Gastroesophageal sphincter (tissue), 4 donors: Measurements from ENCODE around the gene BRCC3. TPM values are rescaled to one million over a fixed set of nuclear protein-coding genes. Genes with fewer than 3 reads are reported as not detected.

ENCODE experiments used
- ATAC-seq: fragments of 150-250 bp; one replicate; pipeline ENCODE4 v1.9.1; 2016; ENCODE audit warnings: mild to moderate bottlenecking, moderate library complexity
- H3K27ac ChIP-seq, 4 donors: fragments of 200-600 bp; sonication (generic) in 3 of 4; 1 replicate in 3 of 4; 2 replicates in 1 of 4; pipeline ENCODE4 v1.5.1; 2016 to 2019
- H3K27me3 ChIP-seq: fragments of 200-600 bp; sonication (generic); one replicate; pipeline ENCODE4 v1.5.1; 2019
- H3K36me3 ChIP-seq, 2 donors: fragments of 200-600 bp; sonication (generic); one replicate each; pipeline ENCODE4 v1.5.1; 2019; ENCODE audit warnings: control low read depth in 1 of 2
- H3K4me1 ChIP-seq, 3 donors: fragments of 200-600 bp; sonication (generic); 1 replicate in 2 of 3; 2 replicates in 1 of 3; pipeline ENCODE4 v1.5.1; 2016 to 2019; ENCODE audit warnings: control low read depth in 2 of 3
- H3K4me3 ChIP-seq, 2 donors: fragments of 200-600 bp; sonication (generic); one replicate each; pipeline ENCODE4 v1.5.1; 2019; ENCODE audit warnings: mild to moderate bottlenecking in 1 of 2, moderate library complexity in 1 of 2
- H3K9me3 ChIP-seq, 3 donors: fragments of 200-600 bp; sonication (generic); one replicate each; pipeline ENCODE4 v1.5.1; 2017 to 2019; ENCODE audit warnings: control low read depth in 2 of 3
- EP300 ChIP-seq: sonication (generic); formaldehyde crosslinking; IDR thresholded peaks from one replicate; pipeline ENCODE4 v1.6.1; 2017; ENCODE audit warnings: antibody characterized with exemption, mild to moderate bottlenecking
- POLR2A ChIP-seq, 2 donors: fragments of 450-650 bp; IDR thresholded peaks; one replicate each; pipeline ENCODE4 v1.6.1; 2017; ENCODE audit warnings: antibody characterized with exemption in 2 of 2, mild to moderate bottlenecking in 2 of 2, moderate library complexity in 1 of 2
- POLR2AphosphoS5 ChIP-seq: sonication (generic); formaldehyde crosslinking; IDR thresholded peaks from one replicate; pipeline ENCODE4 v1.6.1; 2017; ENCODE audit warnings: antibody characterized with exemption
- WGBS, 2 donors: methylation state at CpG; one replicate each; pipeline ENCODE4 v1.1.5; 2018; ENCODE audit warnings: low coverage in 1 of 2; 5-methylcytosine and 5-hydroxymethylcytosine counted together
- total RNA-seq, 4 donors: library from RNA; depleted of rRNA; stranded (reverse); fragments of >200 nt; gene quantifications; one replicate each; pipeline ENCODE4 v1.1.0, GENCODE V29; 2016
- TF ChIP-seq, protein P1 (sequence below), 4 experiments: fragments of 200-600 bp in 2 of 4; fragments of 450-650 bp in 2 of 4; sonication (generic) in 1 of 4; IDR thresholded peaks; one replicate each; pipeline ENCODE4 v1.5.1; 2017 to 2019; ENCODE audit warnings: antibody characterized with exemption in 4 of 4, mild to moderate bottlenecking in 2 of 4, moderate library complexity in 2 of 4

BRCC3 gene
- total RNA-seq = 10 to 100 TPM; 12.3 to 18.6 (median 15.0) TPM

DNA sequence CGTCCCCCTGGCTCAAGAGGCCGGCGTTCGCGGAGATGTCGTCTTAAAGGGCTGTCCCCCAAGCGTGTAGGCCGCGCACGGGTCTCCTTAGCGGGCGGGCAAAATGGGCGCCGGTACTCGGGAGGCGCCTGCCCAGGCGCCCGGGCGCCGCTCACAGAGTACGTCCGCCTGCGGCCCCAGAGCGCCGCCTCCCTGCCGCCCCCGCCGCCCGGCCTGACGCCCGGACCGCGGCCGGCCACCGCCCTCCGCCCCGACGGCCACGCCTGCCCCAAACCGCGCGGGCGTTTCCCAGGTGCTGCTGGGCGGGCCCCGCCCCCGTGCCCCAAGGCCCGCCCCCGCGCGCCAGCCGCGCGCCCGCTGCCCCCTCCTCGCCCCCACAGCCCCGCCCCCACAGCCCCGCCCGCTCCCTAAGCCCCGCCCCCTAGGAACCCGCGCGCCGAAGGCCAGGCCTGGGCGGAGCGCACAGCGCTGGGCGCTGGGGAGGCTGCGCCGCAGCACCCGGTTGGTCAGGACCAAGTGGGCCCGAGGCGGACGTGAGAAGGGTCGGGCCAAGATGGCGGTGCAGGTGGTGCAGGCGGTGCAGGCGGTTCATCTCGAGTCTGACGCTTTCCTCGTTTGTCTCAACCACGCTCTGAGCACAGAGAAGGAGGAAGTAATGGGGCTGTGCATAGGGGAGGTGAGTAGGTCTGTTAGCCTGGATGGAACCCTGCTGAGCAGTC, at the start of gene BRCC3, which contains the start of the genes CMC4 and MTCP1:
TSS of gene BRCC3 (plus strand) at position 534 of the 719 bp plus-strand sequence. CDS start at position 554, 20 bp downstream.
TSS of gene CMC4 (minus strand) at position 162 of the 719 bp plus-strand sequence. CDS start 7,113 bp downstream, outside the sequence.
TSS of gene MTCP1 (minus strand) at position 162 of the 719 bp plus-strand sequence. CDS start 5,126 bp downstream, outside the sequence.
- TF ChIP-seq POLR2A (IDR thresholded peaks at IDR 0.05) (peak; percentile 61 to 68), EP300 (no peak), POLR2AphosphoS5 (peak; percentile 53)
- TF ChIP-seq, protein P1, sequence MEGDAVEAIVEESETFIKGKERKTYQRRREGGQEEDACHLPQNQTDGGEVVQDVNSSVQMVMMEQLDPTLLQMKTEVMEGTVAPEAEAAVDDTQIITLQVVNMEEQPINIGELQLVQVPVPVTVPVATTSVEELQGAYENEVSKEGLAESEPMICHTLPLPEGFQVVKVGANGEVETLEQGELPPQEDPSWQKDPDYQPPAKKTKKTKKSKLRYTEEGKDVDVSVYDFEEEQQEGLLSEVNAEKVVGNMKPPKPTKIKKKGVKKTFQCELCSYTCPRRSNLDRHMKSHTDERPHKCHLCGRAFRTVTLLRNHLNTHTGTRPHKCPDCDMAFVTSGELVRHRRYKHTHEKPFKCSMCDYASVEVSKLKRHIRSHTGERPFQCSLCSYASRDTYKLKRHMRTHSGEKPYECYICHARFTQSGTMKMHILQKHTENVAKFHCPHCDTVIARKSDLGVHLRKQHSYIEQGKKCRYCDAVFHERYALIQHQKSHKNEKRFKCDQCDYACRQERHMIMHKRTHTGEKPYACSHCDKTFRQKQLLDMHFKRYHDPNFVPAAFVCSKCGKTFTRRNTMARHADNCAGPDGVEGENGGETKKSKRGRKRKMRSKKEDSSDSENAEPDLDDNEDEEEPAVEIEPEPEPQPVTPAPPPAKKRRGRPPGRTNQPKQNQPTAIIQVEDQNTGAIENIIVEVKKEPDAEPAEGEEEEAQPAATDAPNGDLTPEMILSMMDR (IDR thresholded peaks at IDR 0.05) = peak in 1 of 4 experiments; percentile 8
- H3K27me3 ChIP-seq = no peaks in the 10 kb centered on the region
- WGBS, 2 donors = no CpG with 5 or more reads among the region's 81 CpGs
- H3K9me3 ChIP-seq = no peaks in the 10 kb centered on the region
- ATAC-seq = peak; percentile 95
- peaks cover 0 to 10% of the 10 kb centered on the region in 2 donors for H3K36me3 ChIP-seq
- peak within 1 kb of the TSS; percentile 74 to 99 (median 90) for H3K27ac ChIP-seq
- peak within 1 kb of the TSS; percentile 64 to 99 for H3K4me3 ChIP-seq
- peaks cover 0 to 48% (median 0%) of the 10 kb centered on the region in 3 donors for H3K4me1 ChIP-seq

DNA sequence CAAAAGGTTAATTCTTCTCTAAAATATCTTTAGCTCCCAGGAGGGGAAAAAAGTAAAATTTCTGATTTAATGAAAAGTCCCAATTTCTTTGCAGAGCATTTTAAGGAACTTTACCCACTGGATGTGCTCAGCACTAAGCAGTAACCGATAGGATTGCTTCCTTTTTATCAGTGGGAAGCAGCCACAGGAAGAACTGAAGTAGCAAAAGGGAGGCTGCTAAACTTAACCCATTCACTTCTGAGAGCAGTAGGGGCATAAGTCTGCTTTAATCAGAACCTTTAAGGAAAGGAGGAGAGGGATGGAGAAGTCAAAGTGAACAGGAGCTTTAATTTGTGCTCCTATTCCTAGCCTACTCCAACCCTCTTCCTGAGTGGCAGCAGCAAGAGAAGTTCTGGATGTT, 48.7 kb upstream of the BRCC3 start, which contains the start of gene F8:
TSS of gene F8 (minus strand) at position 139 of the 400 bp plus-strand sequence. CDS start 171 bp downstream, outside the sequence.
- H3K4me3 ChIP-seq = peak within 1 kb of the TSS in 1 of 2 donors; percentile 20
- H3K9me3 ChIP-seq = no peaks in the 10 kb centered on the region
- WGBS, 2 donors = 17% methylated on average over 1 of the region's 1 CpG; no CpG with 5 or more reads in 1 of the 2 donors
- H3K36me3 ChIP-seq = no peaks in the 10 kb centered on the region
- no peak for TF ChIP-seq POLR2A (IDR thresholded peaks at IDR 0.05)
- TF ChIP-seq EP300 = no peak
- TF ChIP-seq, protein P1 (IDR thresholded peaks at IDR 0.05) = no peak
- TF ChIP-seq POLR2AphosphoS5 = no peak
- no peaks in the 10 kb centered on the region for H3K27me3 ChIP-seq
- H3K27ac ChIP-seq = no peak within 1 kb of the TSS
- H3K4me1 ChIP-seq = no peaks in the 10 kb centered on the region
- no peak for ATAC-seq

DNA sequence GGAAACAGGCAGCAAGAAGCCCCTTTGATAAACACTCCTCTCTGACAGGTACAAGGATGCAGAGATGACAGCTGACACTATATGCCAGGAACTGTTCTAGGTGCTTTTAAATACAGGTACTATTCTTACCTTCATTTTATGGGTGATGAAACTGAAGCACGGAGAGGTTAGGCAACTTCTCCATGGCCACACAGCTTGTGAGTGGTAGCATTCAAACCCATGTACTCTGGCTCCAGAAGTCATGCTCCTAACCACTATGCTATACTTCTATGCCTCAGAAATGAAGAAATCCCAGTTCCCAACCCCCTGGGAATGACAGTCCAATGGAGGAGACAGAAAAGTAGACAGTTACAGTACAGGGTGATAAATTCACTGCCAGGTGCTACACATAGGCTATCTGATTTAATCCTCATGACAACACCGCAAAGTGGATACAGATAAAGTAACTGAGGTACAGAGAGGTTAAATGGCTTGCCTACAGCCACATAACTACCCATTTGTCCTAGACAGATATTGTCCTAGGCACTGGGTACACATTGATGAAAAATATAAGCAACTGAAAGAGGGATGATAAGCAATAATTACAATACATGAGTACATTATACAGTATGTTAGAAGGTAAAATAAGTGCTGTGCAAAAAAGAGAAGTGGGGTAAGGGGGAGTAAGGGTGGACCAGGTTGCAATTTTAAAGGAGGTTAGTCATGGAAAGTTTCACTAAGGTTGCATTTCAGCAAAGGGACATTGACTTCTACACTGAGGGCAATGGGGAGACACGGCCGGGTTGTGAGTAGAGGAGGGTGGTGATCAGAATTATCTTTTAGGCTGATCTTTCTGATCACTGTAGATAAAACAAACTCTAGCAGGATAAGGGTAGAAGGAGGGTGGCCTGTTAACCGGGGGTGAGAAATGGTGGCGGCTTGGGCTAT, 47.1 kb upstream of the BRCC3 start:
- Histone ChIP-seq H3K4me1 (peaks cover 0 to 14% (median 0%) of the 10 kb centered on the region in 3 donors), H3K9me3 (no peaks in the 10 kb centered on the region), H3K4me3 (no peak overlapping the region), H3K27me3 (no peaks in the 10 kb centered on the region), H3K36me3 (no peaks in the 10 kb centered on the region), H3K27ac (no peak overlapping the region)
- ATAC-seq = no peak
- 90 to 91% methylated on average over 4 to 5 of the region's 6 CpGs for WGBS, 2 donors
- TF ChIP-seq, protein P1 (IDR thresholded peaks at IDR 0.05) = no peak

DNA sequence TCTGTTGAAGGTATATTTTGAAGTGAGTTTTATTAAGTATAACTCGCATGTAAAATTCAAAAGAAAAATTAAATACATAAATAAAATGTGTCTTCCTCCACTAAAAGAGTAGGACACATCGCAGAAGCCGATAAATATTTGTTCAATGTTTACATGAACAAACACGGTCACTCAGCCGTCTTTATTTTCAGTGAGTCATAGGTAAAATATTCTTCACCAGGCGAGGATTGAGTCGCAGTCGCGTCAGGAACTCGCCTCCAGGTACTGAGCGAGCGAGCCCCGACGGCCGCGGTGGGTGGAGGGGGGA, 44.9 kb upstream of the BRCC3 start:
- 0 to 12% methylated on average over 6 to 13 of the region's 16 CpGs for WGBS, 2 donors
- H3K27ac ChIP-seq = peak overlapping the region; percentile 60 to 98 (median 96)
- H3K4me1 ChIP-seq = peaks cover 0 to 21% (median 0%) of the 10 kb centered on the region in 3 donors
- TF ChIP-seq, protein P1 (IDR thresholded peaks at IDR 0.05) = no peak
- no peak for TF ChIP-seq EP300
- no peaks in the 10 kb centered on the region for H3K36me3 ChIP-seq
- no peak for ATAC-seq
- no peaks in the 10 kb centered on the region for H3K27me3 ChIP-seq
- no peaks in the 10 kb centered on the region for H3K9me3 ChIP-seq
- H3K4me3 ChIP-seq = peak overlapping the region; percentile 25 to 69
